GM12801 (cell line): ENCODE data around the gene SH3RF1.

Experiments used
- TF ChIP-seq, protein P1 (sequence below): IDR thresholded peaks from one replicate; pipeline ENCODE4 v1.5.1; 2011; ENCODE audit warnings: control low read depth; ENCODE audit not compliant: insufficient read length; ENCODE audit errors: extremely low read depth

SH3RF1 gene

DNA sequence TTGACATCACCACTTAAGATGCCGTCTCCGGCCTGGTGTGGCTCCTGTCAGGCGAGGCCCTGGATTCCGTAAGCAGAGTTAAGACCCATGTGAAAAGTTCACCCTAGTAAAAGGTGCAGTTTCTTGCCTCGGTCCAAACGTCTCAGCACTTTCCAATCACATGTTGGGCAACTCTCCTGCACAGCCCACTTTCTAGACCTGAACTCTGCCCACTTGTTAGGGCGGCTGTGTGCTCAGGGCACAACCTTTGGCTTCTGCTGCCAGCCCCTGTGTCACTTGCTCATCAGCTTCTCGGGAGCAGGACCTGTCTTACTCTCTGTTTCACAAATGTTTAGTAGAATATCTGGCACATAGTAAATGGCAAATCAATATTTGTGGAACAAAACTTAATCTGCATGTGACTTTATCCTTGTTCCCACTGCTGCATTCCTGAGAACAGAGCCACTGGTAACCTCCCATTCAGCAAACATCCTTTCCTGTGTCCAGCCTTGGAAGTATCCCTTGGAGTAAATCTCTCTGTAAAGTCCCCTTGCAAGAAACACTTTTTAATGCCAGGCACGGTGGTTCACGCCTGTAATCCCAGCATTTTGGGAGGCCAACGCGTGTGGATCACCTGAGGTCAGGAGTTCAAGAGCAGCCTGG lies 38.7 kb upstream of the SH3RF1 start:
- TF ChIP-seq, protein P1, sequence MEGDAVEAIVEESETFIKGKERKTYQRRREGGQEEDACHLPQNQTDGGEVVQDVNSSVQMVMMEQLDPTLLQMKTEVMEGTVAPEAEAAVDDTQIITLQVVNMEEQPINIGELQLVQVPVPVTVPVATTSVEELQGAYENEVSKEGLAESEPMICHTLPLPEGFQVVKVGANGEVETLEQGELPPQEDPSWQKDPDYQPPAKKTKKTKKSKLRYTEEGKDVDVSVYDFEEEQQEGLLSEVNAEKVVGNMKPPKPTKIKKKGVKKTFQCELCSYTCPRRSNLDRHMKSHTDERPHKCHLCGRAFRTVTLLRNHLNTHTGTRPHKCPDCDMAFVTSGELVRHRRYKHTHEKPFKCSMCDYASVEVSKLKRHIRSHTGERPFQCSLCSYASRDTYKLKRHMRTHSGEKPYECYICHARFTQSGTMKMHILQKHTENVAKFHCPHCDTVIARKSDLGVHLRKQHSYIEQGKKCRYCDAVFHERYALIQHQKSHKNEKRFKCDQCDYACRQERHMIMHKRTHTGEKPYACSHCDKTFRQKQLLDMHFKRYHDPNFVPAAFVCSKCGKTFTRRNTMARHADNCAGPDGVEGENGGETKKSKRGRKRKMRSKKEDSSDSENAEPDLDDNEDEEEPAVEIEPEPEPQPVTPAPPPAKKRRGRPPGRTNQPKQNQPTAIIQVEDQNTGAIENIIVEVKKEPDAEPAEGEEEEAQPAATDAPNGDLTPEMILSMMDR: no peak

DNA sequence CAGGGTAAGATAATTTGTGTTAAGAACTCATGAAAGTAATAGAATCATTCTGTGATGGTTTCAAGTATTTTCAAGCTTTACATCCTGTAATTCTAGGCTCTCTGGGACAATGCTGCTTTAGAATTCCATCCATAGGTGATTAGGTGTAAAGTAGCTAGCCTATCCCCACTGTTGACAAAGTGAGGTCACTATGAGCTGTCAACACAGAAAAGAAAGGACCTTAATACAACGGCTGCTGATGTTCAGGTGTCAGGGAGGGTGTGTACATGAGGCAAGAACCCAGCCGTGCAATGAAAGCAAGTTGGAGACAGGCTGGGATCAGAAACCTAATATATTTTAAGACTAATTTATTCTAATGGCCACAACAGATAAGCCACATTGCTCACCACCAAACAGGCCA lies 36.8 kb upstream of the SH3RF1 start:
- TF ChIP-seq, protein P1: no peak

- TF ChIP-seq, protein P1: no peak
These were observed 34.9 kb upstream of the SH3RF1 start for GRCh38 chr4:169305651-169306050.

DNA sequence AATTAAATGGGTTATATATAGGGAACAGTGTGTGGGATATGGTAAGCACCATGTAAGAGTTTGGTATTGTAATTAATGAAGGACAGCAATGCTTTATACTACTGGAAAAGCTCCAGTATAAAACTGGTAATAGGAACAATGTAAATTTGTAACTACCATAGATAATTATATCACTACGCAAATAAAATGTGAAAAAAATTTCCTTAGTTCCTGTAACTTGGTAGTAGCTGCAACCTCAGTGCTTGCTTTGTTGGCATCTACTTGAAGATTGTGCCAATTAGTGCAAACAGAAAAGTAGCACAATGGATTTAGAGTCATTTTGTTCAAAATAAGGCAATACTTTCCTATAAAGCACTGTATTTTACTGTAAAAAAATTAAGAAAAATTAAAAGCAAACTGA lies 34.4 kb upstream of the SH3RF1 start:
- TF ChIP-seq, protein P1: no peak

- TF ChIP-seq, protein P1: no peak
These were observed 25.1 kb upstream of the SH3RF1 start for GRCh38 chr4:169295822-169296221.

DNA sequence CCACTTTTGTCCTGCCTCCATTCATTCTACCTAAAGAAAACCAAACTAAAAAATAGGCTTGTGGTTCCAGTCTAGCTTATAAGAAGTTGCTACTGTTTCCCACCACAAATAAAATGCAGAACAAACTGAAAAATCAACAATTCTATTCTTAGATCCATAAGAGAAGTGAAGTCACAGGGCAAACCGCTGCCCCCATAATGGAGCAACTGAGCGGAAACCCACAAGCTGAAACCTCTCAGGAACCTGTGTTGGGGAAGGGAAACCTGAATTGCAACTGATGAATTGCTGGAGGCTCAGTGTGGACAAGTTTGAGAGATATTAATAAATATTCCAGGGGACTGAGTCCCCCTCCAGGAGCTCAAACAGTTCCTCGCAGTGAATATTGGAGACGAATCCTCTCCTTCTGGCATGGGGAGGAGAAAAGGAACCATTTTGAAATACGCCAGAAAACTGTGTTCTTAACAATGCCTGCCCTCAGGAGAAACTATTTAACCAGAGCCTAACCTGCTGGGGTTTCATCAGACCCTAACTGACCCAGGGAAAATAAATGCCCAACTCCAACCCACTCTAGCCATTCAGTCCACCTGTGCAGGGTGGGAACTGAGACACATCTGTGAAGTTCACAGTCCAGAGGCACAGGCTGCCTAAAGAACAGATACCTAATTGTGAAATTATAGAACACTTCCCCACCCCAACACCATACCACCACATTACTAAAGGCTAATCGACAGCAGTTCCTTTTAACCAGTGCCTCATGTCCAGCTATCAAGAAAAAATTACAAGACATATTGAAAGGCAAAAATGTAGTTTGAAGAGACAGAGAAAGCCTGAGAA lies 22.8 kb upstream of the SH3RF1 start:
- TF ChIP-seq, protein P1: no peak

DNA sequence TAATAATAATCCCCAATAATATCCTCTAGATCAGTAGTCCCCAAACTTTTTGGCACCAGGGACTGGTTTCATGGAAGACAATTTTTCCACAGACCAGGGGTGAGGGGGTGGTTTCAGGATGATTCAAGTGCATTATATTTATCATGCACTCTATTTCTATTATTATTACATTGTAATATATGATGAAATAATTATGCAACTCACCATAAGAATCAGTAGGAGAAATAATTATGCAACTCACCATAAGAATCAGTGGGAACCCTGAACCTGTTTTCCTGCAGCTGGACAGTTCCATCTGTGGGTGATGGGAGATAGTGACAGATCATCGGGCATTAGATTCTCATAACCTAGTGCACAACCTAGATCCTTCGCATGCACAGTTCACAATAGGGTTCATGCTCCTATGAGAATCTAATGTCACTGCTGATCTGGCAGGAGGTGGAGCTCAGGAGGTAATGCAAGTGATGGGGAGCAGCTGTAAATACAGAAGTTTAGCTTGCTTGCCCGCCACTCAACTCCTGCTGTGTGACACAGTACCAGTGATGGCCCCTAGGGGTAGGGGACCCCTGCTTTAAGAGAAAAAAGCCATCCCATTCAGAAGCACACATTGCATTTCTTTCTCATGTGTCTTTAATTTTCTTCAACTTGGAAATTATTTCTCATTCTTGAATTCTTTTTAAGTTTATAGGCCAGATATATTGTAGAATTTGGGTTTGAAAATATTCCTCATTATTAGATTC lies 16.0 kb upstream of the SH3RF1 start:
- TF ChIP-seq, protein P1: no peak
